ENCODE data around the gene URAD.

Gene URAD

GRCh38 chr13:28002886-28003698 lies 14.6 kb upstream of the URAD start:
- no peak for DNase-seq
- Histone ChIP-seq H3K9ac (ENCODE audit: low read length) (no peak overlapping the region), H3K27ac (ENCODE audit: low read length) (no peak overlapping the region), H3K4me2 (ENCODE audit: low read depth, low read length) (no peak overlapping the region), H3K36me3 (replicated peaks; ENCODE audit: insufficient read depth, low read length) (no peaks in the 10 kb centered on the region), H3K9me2 (replicated peaks; ENCODE audit: insufficient read depth, low read length) (no peaks in the 10 kb centered on the region), H4K20me1 (ENCODE audit: insufficient read depth, low read length) (no peaks in the 10 kb centered on the region), H3K9me3 (replicated peaks; ENCODE audit: insufficient read depth, low read length) (no peaks in the 10 kb centered on the region), H3K27me3 (replicated peaks; ENCODE audit: insufficient read depth, low read length) (no peaks in the 10 kb centered on the region), H3K4me1 (ENCODE audit: low read length) (0 out of 2 replicates have a peak, but pooled peaks cover 4% of the 10 kb centered on the region), H3K4me3 (ENCODE audit: low read length) (no peak overlapping the region), H3F3A (ENCODE audit: insufficient read depth, low read length) (no peaks in the 10 kb centered on the region), H2AFZ (ENCODE audit: low read length) (no peak overlapping the region), H3K79me2 (ENCODE audit: low read length) (no peaks in the 10 kb centered on the region)
- TF ChIP-seq CTCF (IDR thresholded peaks at IDR 0.05; ENCODE audit: low read length) = no peak
- no peak for TF ChIP-seq EZH2 (optimal IDR thresholded peaks at IDR 0.05; ENCODE audit: low read depth, low read length)
- TF ChIP-seq EZH2phosphoT487 (IDR thresholded peaks at IDR 0.05; ENCODE audit: low read length) = no peak

- H3K9ac ChIP-seq (ENCODE audit: low read length) = no peak overlapping the region
- no peaks in the 10 kb centered on the region for H3K36me3 ChIP-seq (replicated peaks; ENCODE audit: insufficient read depth, low read length)
- H3K4me2 ChIP-seq (ENCODE audit: low read depth, low read length) = no peak overlapping the region
- H3K79me2 ChIP-seq (ENCODE audit: low read length) = no peaks in the 10 kb centered on the region
- no peak overlapping the region for H3K4me3 ChIP-seq (ENCODE audit: low read length)
- H3K9me2 ChIP-seq (replicated peaks; ENCODE audit: insufficient read depth, low read length) = no peaks in the 10 kb centered on the region
- H3K9me3 ChIP-seq (replicated peaks; ENCODE audit: insufficient read depth, low read length) = no peaks in the 10 kb centered on the region
- H4K20me1 ChIP-seq (ENCODE audit: insufficient read depth, low read length) = no peaks in the 10 kb centered on the region
- TF ChIP-seq CTCF (IDR thresholded peaks at IDR 0.05; ENCODE audit: low read length) = no peak
- TF ChIP-seq EZH2phosphoT487 (IDR thresholded peaks at IDR 0.05; ENCODE audit: low read length) = no peak
- no peak for TF ChIP-seq EZH2 (optimal IDR thresholded peaks at IDR 0.05; ENCODE audit: low read depth, low read length)
- DNase-seq = no peak
- H3K27ac ChIP-seq (ENCODE audit: low read length) = no peak overlapping the region
- 0 out of 2 replicates have a peak, but pooled peaks cover 4% of the 10 kb centered on the region for H3K4me1 ChIP-seq (ENCODE audit: low read length)
- H3K27me3 ChIP-seq (replicated peaks; ENCODE audit: insufficient read depth, low read length) = no peaks in the 10 kb centered on the region
- H2AFZ ChIP-seq (ENCODE audit: low read length) = no peak overlapping the region
- H3F3A ChIP-seq (ENCODE audit: insufficient read depth, low read length) = no peaks in the 10 kb centered on the region
These were observed 13.5 kb upstream of the URAD start for GRCh38 chr13:28001837-28002473.

GRCh38 chr13:28001049-28001448 lies 12.6 kb upstream of the URAD start:
- Histone ChIP-seq H3K9me2 (replicated peaks; ENCODE audit: insufficient read depth, low read length) (no peaks in the 10 kb centered on the region), H3K79me2 (ENCODE audit: low read length) (no peaks in the 10 kb centered on the region), H3K9me3 (replicated peaks; ENCODE audit: insufficient read depth, low read length) (no peaks in the 10 kb centered on the region), H3K9ac (ENCODE audit: low read length) (no peak overlapping the region), H3F3A (ENCODE audit: insufficient read depth, low read length) (no peaks in the 10 kb centered on the region), H2AFZ (ENCODE audit: low read length) (no peak overlapping the region), H3K27me3 (replicated peaks; ENCODE audit: insufficient read depth, low read length) (no peaks in the 10 kb centered on the region), H3K4me3 (ENCODE audit: low read length) (no peak overlapping the region), H3K4me2 (ENCODE audit: low read depth, low read length) (no peak overlapping the region), H3K36me3 (replicated peaks; ENCODE audit: insufficient read depth, low read length) (no peaks in the 10 kb centered on the region), H3K27ac (ENCODE audit: low read length) (no peak overlapping the region), H4K20me1 (ENCODE audit: insufficient read depth, low read length) (no peaks in the 10 kb centered on the region), H3K4me1 (ENCODE audit: low read length) (0 out of 2 replicates have a peak, but pooled peaks cover 4% of the 10 kb centered on the region)
- no peak for TF ChIP-seq EZH2phosphoT487 (IDR thresholded peaks at IDR 0.05; ENCODE audit: low read length)
- no peak for TF ChIP-seq CTCF (IDR thresholded peaks at IDR 0.05; ENCODE audit: low read length)
- no peak for DNase-seq
